GM21381 (cell line): ENCODE results near the gene C3orf80.
"Not testable (repeated sequence)": the region's sequence is repeated elsewhere in the genome, so short reads cannot be mapped to it uniquely, and the experiment has no call there.

Experiments
- ATAC-seq: cut with Tn5 transposase; IDR thresholded peaks from one replicate; pipeline ENCODE4 v1.9.1; 2021; ENCODE audit warnings: mild to moderate bottlenecking, moderate library complexity; ENCODE audit not compliant: unreplicated experiment

The C3orf80 gene

DNA sequence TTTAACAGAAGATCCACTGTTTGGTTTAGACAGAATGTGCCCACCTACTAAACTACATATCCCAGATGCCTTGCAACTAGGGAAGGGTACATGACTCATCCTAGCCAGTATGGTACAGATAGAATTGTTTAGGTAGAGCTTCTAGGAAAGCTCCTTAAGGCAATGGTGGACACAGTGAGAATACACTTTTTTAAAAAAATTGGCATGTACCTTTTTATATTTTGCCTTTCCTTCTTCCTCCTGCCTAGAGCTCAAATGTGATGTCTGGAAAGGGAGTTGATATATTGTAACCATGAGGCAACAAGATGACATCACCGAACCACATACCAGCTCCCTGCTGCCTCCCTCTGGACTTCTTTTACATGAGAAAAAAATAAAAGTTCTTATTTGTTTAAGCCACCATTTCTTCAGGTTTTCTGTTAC, 14.4 kb upstream of the C3orf80 start:
- ATAC-seq, result no peak

- ATAC-seq, result no peak
Observed at GRCh38 chr3:160213191-160213590, 12.0 kb upstream of the C3orf80 start.

GRCh38 chr3:160217675-160218074, 7.5 kb upstream of the C3orf80 start:
- ATAC-seq, result no peak

GRCh38 chr3:160218136-160218535, 7.1 kb upstream of the C3orf80 start:
- no peak for ATAC-seq

- ATAC-seq, result no peak
Observed at GRCh38 chr3:160220038-160220437, 5.2 kb upstream of the C3orf80 start.

DNA sequence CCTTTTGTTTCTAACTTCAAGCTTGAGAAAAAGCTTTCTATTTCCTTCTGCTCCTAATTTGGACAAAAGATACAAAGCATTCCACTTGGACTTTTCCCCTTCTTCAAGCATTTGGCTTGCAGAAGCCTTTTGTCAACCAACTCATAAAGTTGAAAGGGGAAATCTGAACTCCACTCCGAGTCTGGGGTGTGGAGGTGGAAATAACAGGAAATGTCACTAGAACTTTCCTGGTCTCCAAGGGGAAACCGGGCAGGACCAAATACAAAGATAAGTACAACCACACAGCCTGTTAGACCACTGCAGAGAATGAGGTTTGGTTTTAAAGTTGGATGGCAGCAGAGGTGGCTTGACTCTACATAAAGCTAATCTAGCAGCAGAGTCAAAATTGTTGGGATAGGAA, 4.2 kb upstream of the C3orf80 start:
- ATAC-seq, result no peak

GRCh38 chr3:160224256-160224655, 966 bp upstream of the C3orf80 start:
- ATAC-seq, result no peak

- no peak for ATAC-seq
Observed at GRCh38 chr3:160224811-160225175, 429 bp upstream of the C3orf80 start.

GRCh38 chr3:160226026-160226907, 1.0 kb downstream of the C3orf80 start:
- peak; percentile 20 for ATAC-seq

DNA sequence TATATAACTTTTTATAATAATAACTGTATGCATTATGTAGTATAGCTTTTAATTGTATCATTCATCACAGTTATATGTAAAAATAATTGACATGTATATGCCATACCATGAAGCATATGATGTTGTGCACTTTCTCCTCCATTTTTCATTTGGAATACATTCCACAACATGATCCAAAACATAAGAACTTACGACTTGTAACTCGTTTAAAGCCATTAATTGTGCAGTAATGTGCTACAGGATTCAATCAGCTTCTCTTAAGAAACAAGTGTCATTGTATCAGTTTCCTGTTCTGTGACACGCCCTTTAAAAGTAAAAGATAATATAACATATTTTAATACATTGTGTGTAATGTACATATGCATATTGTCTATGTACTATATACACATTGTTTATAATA, 2.2 kb downstream of the C3orf80 start:
- no peak for ATAC-seq

DNA sequence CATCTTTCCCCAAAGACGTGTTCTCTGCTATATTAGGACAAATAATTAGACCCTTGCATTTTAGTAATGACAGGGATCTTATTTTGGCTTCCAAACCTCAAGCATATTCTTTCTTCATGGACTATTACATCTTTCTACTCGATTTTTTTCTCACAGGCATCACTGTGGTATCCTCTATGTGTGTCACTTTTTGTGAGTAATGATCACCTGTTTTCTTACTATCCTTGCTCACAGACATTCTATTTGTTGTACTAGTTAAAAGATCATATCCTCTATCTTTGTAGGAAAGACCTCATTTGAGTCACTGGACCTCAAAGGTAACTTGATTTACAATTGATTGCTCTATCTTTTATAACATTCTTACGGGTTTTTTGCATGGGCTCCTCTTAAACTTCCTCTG, 6.8 kb downstream of the C3orf80 start:
- ATAC-seq, result no peak

- ATAC-seq, result not testable (repeated sequence)
Observed at GRCh38 chr3:160240719-160241118, 15.5 kb downstream of the C3orf80 start.

DNA sequence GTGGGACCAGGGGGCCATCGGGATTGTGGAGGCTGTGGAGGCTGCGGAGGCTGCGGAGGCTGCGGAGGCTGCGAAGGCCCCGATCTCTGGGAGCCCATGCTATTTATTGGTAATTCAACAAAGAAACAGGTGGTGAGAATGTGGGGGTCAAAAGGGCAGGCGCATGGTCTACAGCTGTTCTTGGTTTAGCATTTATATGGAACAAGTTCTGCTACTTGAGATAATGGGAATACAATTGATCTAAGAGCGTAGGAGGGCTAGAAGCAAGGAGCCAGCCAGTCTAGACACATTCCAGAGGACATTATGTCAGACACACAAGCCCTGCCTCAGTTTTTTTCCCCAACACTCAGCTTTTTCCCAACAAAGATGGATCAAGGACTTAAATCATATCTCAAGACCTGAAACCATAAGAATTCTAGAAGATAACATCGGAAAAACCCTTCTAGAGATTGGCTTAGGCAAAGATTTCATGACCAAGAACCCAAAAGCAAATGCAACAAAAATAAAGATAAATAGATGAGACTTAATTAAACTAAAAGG, 20.1 kb downstream of the C3orf80 start:
- ATAC-seq, result no peak

DNA sequence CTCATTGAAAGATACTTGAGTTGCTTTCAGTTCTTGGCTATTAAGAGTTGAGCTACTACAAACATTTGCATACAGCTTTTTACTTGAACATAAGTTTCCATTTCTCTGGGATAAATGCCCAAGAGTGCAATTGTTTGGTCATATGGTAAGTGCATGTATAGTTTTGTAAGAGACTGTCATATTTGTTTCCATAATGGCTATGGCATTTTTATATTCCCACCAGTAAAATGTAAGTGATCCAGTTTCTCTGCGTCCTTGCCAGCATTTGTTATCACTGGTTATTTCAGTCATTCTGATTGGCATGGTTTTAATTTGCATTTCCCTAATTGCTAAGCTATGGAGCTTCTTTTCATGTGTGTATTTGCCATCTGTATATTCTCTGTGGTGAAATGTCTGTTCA, 22.5 kb downstream of the C3orf80 start:
- no peak for ATAC-seq

DNA sequence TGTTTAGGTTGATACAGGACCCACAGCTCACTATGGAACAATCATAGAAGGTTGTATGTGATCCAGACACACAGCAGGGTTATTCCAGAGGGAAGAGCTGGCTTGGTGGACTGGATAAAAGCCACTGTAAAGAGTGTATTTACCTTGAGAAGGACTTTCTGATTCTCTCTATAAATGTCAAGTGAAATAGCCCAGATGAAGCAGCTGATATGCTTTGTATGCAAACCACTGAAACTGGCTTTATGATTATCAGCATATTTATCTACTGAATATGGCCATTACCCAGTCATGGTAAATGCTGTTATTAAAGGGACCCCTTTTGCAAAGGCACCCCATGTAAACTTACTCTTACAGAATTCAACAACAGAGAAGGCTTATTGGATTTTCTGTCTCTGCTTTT, 28.1 kb downstream of the C3orf80 start:
- no peak for ATAC-seq

DNA sequence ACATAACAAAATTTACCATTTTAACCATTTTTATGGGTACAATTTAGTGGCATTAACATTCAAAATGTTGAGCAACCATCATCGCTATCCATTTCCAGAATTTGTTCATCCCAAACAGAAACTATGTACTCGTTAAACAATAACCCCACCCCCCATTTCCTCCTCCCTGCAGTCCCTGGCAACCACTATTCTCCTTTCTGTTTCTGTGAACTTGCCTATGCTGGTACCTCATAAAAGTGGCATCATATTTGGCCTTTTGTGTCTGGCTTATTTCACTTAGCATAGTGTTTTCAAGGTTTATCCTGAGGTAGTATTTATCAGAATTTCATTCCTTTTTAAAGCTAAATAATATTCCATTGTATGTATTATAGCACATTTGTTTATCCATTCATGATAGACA, 32.4 kb downstream of the C3orf80 start:
- no peak for ATAC-seq

- no peak for ATAC-seq
Observed at GRCh38 chr3:160259589-160259988, 34.4 kb downstream of the C3orf80 start.

- no peak for ATAC-seq
Observed at GRCh38 chr3:160260587-160261270, 35.5 kb downstream of the C3orf80 start.

GRCh38 chr3:160265088-160265487, 39.9 kb downstream of the C3orf80 start:
- no peak for ATAC-seq
